ENCODE measurements around the gene SLC66A1.

DNA sequence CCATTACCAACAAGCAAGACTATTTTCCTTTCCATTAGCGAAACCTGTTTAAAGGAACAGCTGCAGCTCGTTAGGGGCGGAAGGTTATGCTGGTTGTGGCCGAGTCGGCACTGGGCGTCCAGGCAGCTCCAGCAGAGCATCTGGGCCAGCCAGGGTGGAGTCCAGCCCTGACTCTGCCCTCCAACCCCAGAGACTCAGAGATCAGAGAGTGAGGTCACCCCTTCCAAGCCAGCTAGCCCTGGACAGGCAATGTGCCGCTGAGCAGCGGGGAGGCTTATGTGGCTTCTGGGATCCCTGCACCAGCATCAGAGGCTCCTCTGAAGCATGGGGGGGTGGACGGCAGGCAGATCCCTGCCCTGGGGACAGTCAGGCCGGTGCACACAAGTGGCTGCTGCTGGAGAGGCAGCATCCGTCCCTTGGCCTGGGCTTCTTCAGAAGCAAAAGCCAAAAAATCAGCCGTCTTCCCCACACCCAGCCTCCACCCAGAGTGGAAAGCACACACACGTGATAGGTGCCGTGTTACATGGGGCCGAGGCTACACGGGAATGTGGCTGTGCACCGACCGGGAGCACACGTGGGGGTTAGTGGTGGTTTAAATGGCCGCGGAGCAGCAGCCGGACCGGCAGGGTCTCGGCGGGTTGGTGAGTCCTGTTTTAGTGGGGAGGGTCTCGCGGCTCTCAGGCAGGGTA is 30.1 kb downstream of the SLC66A1 start:
- TF ChIP-seq TBX2 (CRISPR knock-in tag; IDR thresholded peaks at IDR 0.05; ENCODE audit: borderline replicate concordance) (no peak), ZSCAN12 (CRISPR knock-in tag; IDR thresholded peaks at IDR 0.05) (no peak), KMT2B (CRISPR knock-in tag; IDR thresholded peaks at IDR 0.05) (no peak), ZFP36 (IDR thresholded peaks at IDR 0.05; ENCODE audit: borderline replicate concordance, low read depth, low read length, partially characterized antibody) (no peak), SMC3 (IDR thresholded peaks at IDR 0.05; ENCODE audit: low read length) (no peak), HMG20B (CRISPR knock-in tag; conservative IDR thresholded peaks at IDR 0.05) (no peak), ZNF318 (CRISPR knock-in tag; IDR thresholded peaks at IDR 0.05) (no peak), ELF4 (CRISPR knock-in tag; IDR thresholded peaks at IDR 0.05; ENCODE audit: borderline replicate concordance) (no peak), POLR2A (IDR thresholded peaks at IDR 0.05; ENCODE audit: insufficient read depth in 1 of 2, low read depth in 2 of 2, low read length in 2 of 2) (no peak), DNMT1 (CRISPR knock-in tag; IDR thresholded peaks at IDR 0.05) (no peak), SCMH1 (CRISPR knock-in tag; IDR thresholded peaks at IDR 0.05; ENCODE audit: borderline replicate concordance) (no peak), YY1 (IDR thresholded peaks at IDR 0.05; ENCODE audit: insufficient read depth, insufficient replicate concordance, low read depth, low read length) (no peak), MAZ (IDR thresholded peaks at IDR 0.05; ENCODE audit: borderline replicate concordance, low read depth, low read length) (no peak), MAZ (CRISPR knock-in tag; IDR thresholded peaks at IDR 0.05; ENCODE audit: low read depth) (no peak), NR3C1 (CRISPR knock-in tag; IDR thresholded peaks at IDR 0.05) (no peak)

Measured in HepG2 (cell line).